Smooth muscle cell (in vitro differentiated cells): ENCODE results near the gene S100A11. TPM values are rescaled to one million over a fixed set of nuclear protein-coding genes. Genes with fewer than 3 reads are reported as not detected.

Experiments used
- DNase-seq: peaks from one replicate; lab custom pipeline; 2025; ENCODE audit not compliant: unreplicated experiment; lab: John Stamatoyannopoulos, UW
- H2AFZ ChIP-seq: fragments of 200-600 bp; sonication (generic); 2 replicates; pipeline ENCODE4 v1.6.0; 2016; ENCODE audit warnings: antibody characterized with exemption, low read depth, mild to moderate bottlenecking
- H3F3A ChIP-seq: fragments of 200-600 bp; sonication (generic); 2 replicates; pipeline ENCODE4 v1.6.0; 2017; ENCODE audit warnings: antibody characterized with exemption, low read depth
- H3K27ac ChIP-seq: fragments of 200-600 bp; sonication (generic); 2 replicates; pipeline ENCODE4 v1.5.1; 2016; ENCODE audit warnings: low read depth, mild to moderate bottlenecking
- H3K27me3 ChIP-seq: fragments of 200-600 bp; sonication (generic); 2 replicates; pipeline ENCODE4 v1.6.1; 2016; ENCODE audit warnings: low read depth, mild to moderate bottlenecking
- H3K36me3 ChIP-seq: fragments of 200-600 bp; sonication (generic); 2 replicates; pipeline ENCODE4 v1.5.1; 2016; ENCODE audit warnings: low read depth
- H3K4me1 ChIP-seq: fragments of 200-600 bp; sonication (generic); 2 replicates; pipeline ENCODE4 v1.5.1; 2016; ENCODE audit warnings: low read depth
- H3K4me2 ChIP-seq: fragments of 200-600 bp; sonication (generic); 2 replicates; pipeline ENCODE4 v1.6.0; 2016; ENCODE audit warnings: mild to moderate bottlenecking
- H3K4me3 ChIP-seq: fragments of 200-600 bp; sonication (generic); 2 replicates; pipeline ENCODE4 v1.5.1; 2016; ENCODE audit warnings: mild to moderate bottlenecking
- H3K79me2 ChIP-seq: fragments of 200-600 bp; sonication (generic); 2 replicates; pipeline ENCODE4 v1.6.0; 2016; ENCODE audit warnings: low read depth, mild to moderate bottlenecking
- H3K9ac ChIP-seq: fragments of 200-600 bp; sonication (generic); 2 replicates; pipeline ENCODE4 v1.6.0; 2016; ENCODE audit warnings: low read depth
- H3K9me3 ChIP-seq: fragments of 200-600 bp; sonication (generic); replicated peaks from 2 replicates; pipeline ENCODE4 v1.5.1; 2016; ENCODE audit warnings: low read depth
- H4K20me1 ChIP-seq: fragments of 200-600 bp; sonication (generic); 2 replicates; pipeline ENCODE4 v1.6.0; 2016; ENCODE audit warnings: low read depth
- CTCF ChIP-seq: fragments of 200-600 bp; sonication (generic); IDR thresholded peaks from 2 replicates; pipeline ENCODE4 v1.5.1; 2017; ENCODE audit warnings: borderline replicate concordance, mild to moderate bottlenecking, antibody characterized with exemption; ENCODE audit not compliant: insufficient read depth, poor library complexity, severe bottlenecking
- WGBS: methylation state at CpG from one replicate; pipeline ENCODE4 v1.1.7; 2016; ENCODE audit warnings: low lambda C conversion rate; 5-methylcytosine and 5-hydroxymethylcytosine counted together
- polyA plus RNA-seq: library from polyadenylated mRNA; unstranded; fragments of >200 nt; fragmentation: Nextera tagmentation; extraction: Ambion mirVana; gene quantifications from 2 replicates; pipeline ENCODE4 v1.2.1, GENCODE V29; 2016
- total RNA-seq: library from RNA; depleted of rRNA; stranded (reverse); fragments of >200 nt; gene quantifications from 2 replicates; pipeline ENCODE4 v1.2.3, GENCODE V29; 2014

Gene S100A11
- total and polyA plus RNA-seq, 2 experiments from 2014 or later, result 1,481 to 2,824 TPM

DNA sequence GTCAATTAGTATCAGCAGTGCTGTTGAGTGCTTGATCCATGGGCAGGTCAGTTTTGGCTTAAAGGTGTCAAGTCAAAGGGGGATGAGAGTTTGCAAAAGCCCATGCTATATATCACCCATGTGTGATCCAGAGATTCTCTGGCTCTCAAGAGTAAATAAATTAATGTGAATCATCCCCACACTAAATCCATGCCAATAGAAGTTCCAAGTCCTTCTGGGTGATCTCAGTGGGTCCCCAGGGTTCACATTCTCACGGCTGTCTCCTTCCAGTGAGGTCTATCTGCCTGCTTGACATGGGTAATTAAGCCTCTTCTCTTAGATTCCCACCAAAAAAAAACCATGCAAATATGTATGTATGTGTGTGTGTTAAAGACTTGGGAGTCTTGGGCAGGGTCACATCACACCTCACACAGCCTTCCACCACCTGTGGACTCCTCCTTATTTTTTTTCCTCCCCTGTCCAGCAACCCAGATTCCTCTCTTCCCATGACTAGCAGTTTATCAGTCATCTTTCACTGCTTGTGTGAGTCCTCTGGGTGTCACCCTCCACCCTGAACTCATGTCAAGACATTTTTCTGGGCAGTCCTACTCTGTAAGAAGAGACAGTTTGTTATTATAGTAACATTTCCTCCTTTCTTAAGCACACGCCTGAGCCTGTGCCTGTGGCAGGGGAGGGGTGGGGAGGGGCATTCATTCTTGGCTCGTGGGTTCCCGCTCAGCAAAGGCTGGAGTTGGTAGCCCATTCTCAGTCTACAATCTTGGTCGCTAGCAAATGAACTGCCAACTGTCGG, 14.3 kb upstream of the S100A11 start:
- no peak for TF ChIP-seq CTCF
- no peaks in the 10 kb centered on the region for H3K36me3 ChIP-seq
- no peaks in the 10 kb centered on the region for H3K9me3 ChIP-seq
- H3K27me3 ChIP-seq, result peaks cover 19% of the 10 kb centered on the region
- H3K4me1 ChIP-seq, result peaks cover 14% of the 10 kb centered on the region
- no peak for DNase-seq
- H3K4me3 ChIP-seq, result no peak overlapping the region
- H3F3A ChIP-seq, result peaks cover 26% of the 10 kb centered on the region
- 78% methylated on average over 6 of the region's 6 CpGs for WGBS
- no peak overlapping the region for H2AFZ ChIP-seq
- H3K27ac ChIP-seq, result no peak overlapping the region
- no peaks in the 10 kb centered on the region for H3K79me2 ChIP-seq
- H3K9ac ChIP-seq, result no peak overlapping the region
- H4K20me1 ChIP-seq, result no peaks in the 10 kb centered on the region
- no peak overlapping the region for H3K4me2 ChIP-seq

DNA sequence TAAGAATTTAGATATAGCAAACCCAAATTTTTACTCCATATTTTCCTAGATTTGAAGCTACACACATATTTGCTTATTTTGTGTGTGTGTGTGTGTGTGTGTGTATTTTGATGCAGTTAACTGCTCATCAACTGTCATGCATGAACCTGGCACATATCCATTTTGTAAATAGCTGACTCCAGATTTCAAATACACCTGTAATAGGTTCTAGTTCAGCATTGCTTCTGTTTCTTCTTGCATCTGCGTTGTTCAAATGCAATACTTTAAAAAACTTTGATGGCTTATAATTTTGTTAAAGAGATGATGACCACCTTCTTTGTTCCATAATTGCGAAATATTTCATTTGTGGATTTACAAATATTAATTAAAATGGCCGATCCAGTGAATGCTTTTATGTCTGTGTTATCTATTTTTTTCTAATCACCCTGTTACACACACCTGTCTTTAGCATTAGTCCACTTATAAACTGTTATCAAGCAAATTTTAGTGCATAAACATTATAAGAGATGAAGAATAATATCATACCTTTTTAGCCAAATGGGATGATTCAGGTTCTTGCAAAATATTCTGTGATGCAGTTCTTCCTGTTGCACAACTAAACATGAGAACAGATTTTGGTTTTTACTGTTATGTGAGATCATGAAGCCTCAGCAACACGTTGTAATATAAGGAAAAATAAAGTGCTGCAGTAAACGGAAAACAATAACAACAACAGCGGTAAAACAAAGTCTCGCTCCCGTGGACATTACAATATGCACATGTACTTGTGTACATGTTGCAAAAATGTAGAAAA, 12.7 kb upstream of the S100A11 start:
- WGBS, result 88% methylated on average over 8 of the region's 8 CpGs
- Histone ChIP-seq H3K4me1 (peaks cover 14% of the 10 kb centered on the region), H3F3A (peaks cover 26% of the 10 kb centered on the region), H2AFZ (no peak overlapping the region), H3K4me3 (no peak overlapping the region), H3K9me3 (no peaks in the 10 kb centered on the region), H3K4me2 (no peak overlapping the region), H3K36me3 (no peaks in the 10 kb centered on the region), H3K27ac (peak overlapping the region; percentile 99), H3K9ac (no peak overlapping the region), H4K20me1 (no peaks in the 10 kb centered on the region), H3K27me3 (peaks cover 11% of the 10 kb centered on the region), H3K79me2 (no peaks in the 10 kb centered on the region)
- no peak for TF ChIP-seq CTCF
- DNase-seq, result no peak

GRCh38 chr1:152048416-152049009, 11.7 kb upstream of the S100A11 start:
- H3K9me3 ChIP-seq, result no peaks in the 10 kb centered on the region
- H3K4me2 ChIP-seq, result peak overlapping the region; percentile 57
- H3K79me2 ChIP-seq, result no peaks in the 10 kb centered on the region
- peak overlapping the region; percentile 2 for H2AFZ ChIP-seq
- H4K20me1 ChIP-seq, result no peaks in the 10 kb centered on the region
- H3K4me1 ChIP-seq, result peaks cover 14% of the 10 kb centered on the region
- 23% methylated on average over 6 of the region's 6 CpGs for WGBS
- DNase-seq, result no peak
- peaks cover 1% of the 10 kb centered on the region for H3K27me3 ChIP-seq
- TF ChIP-seq CTCF, result no peak
- H3K36me3 ChIP-seq, result no peaks in the 10 kb centered on the region
- H3K9ac ChIP-seq, result peak overlapping the region; percentile 84
- peak overlapping the region; percentile 27 for H3K4me3 ChIP-seq
- H3F3A ChIP-seq, result peaks cover 26% of the 10 kb centered on the region
- H3K27ac ChIP-seq, result peak overlapping the region; percentile 99
